GM12801 (cell line): Measurements from ENCODE around the gene SAFB2.

Source experiments
- CTCF ChIP-seq: IDR thresholded peaks from one replicate; pipeline ENCODE4 v1.5.1; 2011; ENCODE audit warnings: control low read depth; ENCODE audit not compliant: insufficient read length; ENCODE audit errors: extremely low read depth

SAFB2 gene

GRCh38 chr19:5547881-5548280, 74.7 kb downstream of the SAFB2 start:
- no peak for TF ChIP-seq CTCF

- no peak for TF ChIP-seq CTCF
Observed at GRCh38 chr19:5545984-5546383, 76.6 kb downstream of the SAFB2 start.

- TF ChIP-seq CTCF: no peak
Observed at GRCh38 chr19:5545051-5545450, 77.5 kb downstream of the SAFB2 start.

- no peak for TF ChIP-seq CTCF
Observed at GRCh38 chr19:5542665-5543064, 79.9 kb downstream of the SAFB2 start.

GRCh38 chr19:5541456-5541855, 81.1 kb downstream of the SAFB2 start:
- TF ChIP-seq CTCF: no peak

GRCh38 chr19:5540208-5540607, 82.4 kb downstream of the SAFB2 start:
- no peak for TF ChIP-seq CTCF

GRCh38 chr19:5537870-5538269, 84.7 kb downstream of the SAFB2 start:
- TF ChIP-seq CTCF: no peak
